GM18507 (cell line): ENCODE measurements around the gene RECK.
A peak's percentile ranks its signal among the peaks of the same experiment; 100 is the strongest.

Source experiments
- DNase-seq: peaks from one replicate; pipeline ENCODE4 v3.0.0; 2011; ENCODE audit warnings: low read depth; ENCODE audit not compliant: insufficient read length; ENCODE audit errors: extremely low spot score
- FAIRE-seq: peaks from 2 replicates; lab custom pipeline; 2011; peaks lifted over from hg19 to GRCh38; lab: Jason Lieb, UNC

RECK gene

DNA sequence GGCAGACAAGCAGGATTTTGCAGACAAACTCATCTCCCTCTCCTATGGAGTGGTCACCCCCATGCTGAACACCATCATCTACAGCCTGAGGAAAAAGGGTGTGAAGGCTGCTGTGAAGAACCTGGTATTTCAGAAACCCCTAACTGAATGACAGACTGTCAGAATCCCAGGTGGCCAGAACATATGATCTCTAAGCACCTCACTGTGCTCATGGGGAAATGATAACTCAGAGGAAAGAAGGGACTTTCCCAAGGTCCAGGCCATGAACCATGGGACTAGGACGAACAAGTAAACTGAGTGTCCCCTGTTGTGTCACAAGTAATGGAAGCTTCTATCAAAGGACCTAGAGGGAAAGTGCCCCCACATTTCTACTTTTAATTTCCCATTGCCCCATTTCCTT, 14.7 kb upstream of the RECK start:
- FAIRE-seq (no peak), DNase-seq (no peak)

DNA sequence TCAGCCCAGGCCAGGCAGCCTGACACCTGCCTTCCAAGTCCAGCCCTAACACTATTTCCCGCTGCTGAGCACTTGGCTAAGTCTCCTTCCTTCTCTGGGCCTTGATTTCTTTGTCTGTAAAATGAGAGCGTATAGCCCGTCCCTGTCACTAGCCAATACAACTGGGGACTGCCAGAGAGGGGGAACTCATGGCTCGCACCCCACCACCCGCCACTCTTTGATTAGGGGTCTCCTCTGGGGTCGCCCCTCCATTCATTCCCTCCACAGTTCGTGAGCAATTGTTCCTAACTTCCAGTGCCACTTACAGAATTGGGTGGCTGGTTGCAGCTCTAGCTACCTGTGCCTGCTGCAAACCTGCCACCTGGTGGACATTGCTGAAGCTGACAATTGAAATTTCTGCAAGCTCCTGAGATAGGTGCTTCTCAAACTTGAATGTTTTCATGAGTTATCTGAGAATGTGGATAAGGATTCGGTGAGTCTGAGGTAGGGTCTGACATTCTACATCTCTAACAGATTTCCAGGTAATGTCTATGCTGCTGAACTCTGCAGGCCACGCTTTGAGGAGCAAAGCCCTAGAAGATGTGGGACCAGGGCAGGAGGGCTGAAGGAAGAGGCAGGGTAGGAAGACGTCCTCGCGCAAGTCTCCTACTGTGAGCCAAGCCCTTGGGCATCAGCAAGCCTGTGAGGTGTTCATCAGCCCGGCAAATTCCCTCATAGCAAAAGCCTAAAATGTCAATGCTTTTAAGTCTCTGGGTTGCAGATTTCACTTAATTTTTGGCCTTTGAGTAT, 13.3 kb upstream of the RECK start:
- FAIRE-seq (peak; percentile 87), DNase-seq (no peak)

DNA sequence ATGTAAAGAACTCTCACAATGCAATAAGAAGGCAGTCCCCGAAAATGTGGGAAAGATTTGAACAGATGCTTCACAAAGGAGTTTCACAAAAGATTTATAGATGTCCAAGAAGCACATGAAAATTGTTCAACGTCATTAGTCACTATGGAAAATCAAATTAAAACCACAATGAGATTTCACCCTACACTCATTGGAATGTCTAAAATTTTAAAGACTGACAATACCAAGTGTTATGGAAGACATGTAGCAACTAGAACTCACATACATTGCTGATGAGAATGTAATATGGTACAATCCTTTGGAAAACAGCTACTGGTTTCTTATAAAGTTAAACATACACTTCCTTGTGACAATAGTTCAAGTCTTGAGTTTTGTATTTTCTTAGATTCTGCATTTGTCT, 11.0 kb upstream of the RECK start:
- DNase-seq: no peak
- no peak for FAIRE-seq

DNA sequence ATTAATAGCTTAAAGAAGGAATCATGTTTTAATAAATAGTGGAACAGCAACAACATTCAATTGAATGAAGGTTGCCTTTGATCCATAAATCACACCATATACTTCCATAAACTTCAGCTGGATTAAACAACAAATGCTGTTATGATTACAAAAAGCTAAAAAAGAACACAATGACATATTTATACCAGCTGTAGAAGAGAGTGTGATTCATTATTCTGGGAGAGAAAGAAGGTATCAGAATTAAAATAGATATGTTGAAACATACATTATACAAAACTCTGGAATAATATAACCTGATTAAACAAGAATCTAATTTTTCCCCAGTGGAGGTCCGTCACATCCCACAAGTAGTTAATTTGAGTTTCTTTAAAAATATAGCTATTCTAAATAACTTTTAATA, 7.5 kb upstream of the RECK start:
- FAIRE-seq: no peak
- DNase-seq: no peak

DNA sequence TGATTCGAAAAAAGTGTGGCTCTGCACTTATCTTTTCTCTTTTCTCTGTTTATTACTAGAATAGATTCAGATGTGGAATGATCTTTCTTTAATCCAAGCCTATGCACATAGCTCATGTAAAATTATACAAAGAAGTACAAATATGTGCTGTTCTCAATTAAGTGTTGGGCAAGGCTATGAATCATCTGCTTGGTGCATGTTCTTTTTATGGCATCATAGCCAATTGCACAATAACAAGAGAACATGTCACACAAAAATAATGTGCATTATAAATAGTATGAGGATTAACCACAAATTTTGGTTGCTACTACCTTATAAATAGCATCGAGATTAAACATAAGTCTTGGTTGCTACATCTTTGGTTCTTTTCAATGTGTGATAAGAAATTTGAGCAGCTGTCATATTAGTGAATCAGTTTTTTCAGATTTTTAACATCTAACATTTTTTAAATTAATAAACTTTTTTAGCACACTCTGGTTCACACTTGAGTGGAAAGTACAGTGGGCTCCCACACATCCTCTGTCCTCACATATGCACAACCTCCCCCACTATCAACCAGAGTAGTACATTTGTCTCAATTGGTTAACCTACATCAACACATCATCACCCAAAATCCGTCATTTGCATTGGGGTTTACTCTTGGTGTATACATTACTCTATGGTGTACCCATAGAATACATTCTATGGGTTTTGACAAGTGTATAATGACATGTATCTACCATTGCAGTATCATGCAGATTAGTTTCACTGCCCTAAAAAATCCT, 6.8 kb upstream of the RECK start:
- DNase-seq (no peak), FAIRE-seq (no peak)

DNA sequence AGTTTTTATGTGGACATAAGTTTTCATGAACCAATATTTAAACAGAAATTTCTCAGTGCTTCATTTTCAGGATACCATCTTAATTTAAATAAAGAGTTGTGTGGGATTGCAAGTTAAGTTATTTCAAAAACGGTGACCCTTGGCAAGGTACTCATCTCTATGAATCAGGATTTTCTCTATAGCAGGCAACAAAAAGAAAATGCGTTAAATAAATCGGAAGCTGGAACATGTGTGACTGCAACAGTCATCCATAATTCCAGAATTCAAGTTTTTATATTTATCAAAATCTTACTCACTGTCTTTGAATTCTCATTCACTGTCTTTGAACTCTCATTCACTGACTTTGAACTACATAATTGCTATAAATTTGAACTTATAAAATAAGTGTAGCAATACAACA, 5.8 kb upstream of the RECK start:
- no peak for DNase-seq
- FAIRE-seq: no peak

DNA sequence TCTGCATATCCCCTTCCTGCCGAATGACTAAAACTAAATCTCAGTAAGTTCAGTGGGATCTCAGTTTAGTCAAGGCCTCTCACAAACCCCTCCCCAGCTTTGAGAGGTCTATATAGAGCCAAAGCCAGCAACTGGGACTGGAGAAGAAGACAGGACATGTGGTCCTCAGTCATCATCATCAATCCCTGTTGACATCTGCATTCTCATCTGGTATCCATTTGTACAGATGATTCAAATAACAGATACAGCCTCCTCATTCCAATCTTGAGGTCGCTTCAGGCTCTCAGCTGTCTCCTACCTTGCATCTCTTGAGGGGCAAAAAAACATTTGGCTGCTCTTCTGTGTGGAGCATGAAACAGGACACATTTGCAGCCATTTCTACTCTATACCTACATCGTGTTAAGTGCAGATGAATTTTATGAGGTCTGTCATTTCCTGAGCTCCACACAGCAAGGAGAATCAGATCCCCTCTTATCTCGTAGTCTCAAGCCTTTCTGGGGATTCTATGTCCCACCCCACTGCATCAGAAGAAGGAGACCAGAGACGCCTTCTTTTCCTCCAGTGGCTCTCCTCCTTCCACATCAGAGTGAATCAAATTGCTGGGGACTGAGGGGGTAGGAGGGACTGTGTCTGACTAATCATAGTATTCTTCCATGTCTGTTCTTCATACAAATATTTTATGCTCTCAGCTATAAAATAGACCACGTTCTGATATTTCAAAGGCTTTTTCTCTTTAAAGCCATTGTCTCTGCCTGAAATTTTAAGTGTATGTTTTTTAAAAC, 4.7 kb upstream of the RECK start:
- no peak for DNase-seq

DNA sequence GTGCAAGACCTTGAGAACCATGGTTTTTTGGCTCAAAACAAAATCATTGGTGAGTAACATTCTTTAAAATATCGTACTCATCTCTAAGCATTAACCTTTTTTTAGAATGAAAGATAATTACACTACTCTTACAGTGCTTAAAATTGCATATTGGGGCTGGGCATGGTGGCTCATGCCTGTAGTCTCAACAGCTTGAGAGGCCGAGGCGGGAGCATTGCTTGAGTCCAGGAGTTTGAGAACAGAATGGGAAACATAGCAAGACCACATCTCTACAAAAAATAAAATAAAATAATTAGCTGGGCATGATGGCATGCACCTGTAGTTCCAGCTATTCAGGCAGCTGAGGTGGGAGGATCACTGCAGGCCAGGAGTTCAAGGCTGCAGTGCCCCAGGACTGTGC, 2.9 kb upstream of the RECK start:
- FAIRE-seq (no peak), DNase-seq (no peak)

More for the DNA sequence above, 4.7 kb upstream of the RECK start:
- no peak for FAIRE-seq

DNA sequence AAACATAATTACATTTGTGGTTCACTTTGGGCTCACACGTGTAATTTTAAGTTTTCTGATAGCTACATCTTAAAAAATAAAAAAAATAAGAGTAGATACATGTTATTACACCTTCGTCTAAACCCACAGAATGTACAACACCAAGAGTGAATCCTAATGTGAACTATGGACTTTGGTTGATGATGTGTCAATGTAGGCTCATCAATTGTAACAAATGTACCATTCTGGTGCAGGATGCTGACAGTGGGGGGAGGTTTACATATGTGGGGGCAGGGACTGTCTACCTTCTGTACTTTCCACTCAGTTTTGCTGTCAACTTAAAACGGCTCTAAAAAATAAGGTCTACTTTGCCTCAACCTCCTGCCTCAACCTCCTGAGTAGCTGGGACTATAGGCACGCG, 2.5 kb upstream of the RECK start:
- DNase-seq (no peak), FAIRE-seq (no peak)

DNA sequence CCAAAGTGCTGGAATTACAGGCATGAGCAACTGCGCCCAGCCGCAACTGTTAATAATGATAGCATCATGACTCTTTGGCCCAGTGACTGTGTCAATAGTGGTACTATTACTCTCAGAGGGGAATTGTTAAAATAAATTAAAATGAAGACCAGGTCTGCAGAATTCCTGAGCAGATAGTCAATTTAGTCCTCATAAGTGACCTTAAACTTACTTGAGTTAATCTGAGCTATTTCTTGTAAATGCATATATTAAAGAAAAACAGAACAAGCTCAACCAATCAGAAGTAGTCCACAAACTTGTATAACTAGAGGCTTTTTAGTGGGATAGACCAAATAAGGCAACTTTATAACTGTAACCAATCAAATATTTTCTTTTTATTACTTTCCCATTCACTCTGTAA, 1.7 kb upstream of the RECK start:
- FAIRE-seq (no peak), DNase-seq (no peak)

DNA sequence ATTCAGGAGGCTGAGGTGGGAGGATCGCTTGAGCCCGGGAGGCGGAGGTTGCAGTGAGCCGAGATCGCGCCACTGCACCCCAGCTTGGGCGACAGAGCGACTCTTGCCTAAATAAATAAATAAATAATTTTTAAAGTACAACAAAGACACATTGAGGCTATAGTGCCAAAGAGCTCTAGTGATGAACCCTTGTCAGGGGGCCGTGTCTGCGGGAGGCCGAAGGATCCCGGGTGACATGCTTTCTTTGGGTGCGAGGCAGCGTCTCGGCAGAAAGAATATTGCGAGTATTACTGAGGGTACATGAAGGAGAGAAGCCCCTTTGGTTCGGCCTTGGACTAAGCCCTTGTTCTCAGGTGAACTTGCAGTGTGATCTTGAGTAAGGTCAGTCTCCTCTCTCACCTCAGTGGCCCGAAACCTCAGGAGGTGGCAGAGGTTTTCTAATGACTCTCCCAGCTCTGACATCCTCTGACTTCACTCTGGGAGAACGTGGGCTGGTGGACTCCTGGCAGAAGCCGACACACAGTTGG, 397 bp upstream of the RECK start:
- no peak for FAIRE-seq
- no peak for DNase-seq

DNA sequence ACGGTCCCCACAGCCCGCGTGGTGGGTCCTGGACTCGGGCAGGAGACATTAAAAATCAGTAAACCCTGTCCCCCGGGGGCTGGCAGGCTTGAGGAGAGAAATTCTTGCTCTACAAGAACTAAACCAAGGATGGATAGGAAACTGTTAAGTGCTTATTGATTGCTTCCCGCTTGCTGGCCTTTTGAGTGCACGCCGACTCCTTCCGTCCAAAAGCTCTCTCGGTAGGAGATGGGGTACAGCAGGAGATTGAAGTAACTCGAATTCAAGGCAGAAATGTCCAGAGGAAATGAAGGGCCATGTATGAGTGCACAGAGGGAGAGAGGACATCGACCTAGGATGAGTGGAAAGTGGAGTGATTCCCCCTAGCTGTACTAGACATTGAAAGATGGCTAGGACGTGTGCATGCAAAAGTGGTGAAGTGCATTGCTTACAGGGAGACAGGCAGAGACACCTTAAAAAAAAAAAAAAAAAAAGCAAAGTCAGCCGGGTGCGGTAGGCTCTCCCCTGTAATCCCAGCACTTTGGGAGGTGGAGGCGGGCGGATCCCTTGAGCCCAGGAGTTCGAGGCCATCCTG, 923 bp downstream of the RECK start:
- FAIRE-seq: peak; percentile 31
- DNase-seq: no peak

DNA sequence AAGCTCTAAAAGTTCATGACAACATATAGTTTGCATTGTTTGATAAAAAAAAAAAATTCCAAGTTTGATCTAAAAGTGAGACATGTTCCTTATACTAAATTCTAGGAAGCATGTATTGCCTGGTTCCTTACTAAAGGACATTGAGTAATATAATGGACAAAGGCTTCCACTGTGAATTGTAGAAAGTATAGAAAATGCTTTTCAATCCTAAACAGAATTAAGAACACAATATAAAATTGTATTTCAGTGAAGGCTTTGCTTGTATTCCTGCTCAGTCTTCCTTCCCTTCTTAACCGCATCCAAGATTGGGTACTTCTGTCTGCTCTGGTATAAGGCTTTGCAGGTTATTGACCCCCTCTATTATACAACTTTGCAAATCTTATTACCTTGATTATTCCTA, 2.4 kb downstream of the RECK start:
- FAIRE-seq (no peak), DNase-seq (no peak)

DNA sequence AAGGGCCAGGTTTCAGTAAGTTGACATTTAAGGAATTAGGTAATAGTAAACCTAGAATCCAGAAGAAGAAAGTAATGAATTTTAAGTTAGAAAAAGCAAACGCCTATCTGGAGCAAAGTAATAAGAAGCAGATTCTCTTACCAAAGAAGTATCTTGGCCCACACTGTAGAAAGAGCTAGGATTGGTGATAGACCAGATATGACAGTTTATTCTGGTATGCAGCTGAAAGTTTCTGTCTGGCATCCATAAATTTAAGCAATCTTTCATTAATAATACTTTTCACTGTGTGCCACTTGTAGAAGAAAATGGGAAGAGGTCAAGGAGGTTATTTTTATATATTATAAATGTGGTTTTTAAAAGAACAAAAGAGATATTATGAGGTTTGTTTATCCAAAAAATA, 3.0 kb downstream of the RECK start:
- DNase-seq (no peak), FAIRE-seq (no peak)

DNA sequence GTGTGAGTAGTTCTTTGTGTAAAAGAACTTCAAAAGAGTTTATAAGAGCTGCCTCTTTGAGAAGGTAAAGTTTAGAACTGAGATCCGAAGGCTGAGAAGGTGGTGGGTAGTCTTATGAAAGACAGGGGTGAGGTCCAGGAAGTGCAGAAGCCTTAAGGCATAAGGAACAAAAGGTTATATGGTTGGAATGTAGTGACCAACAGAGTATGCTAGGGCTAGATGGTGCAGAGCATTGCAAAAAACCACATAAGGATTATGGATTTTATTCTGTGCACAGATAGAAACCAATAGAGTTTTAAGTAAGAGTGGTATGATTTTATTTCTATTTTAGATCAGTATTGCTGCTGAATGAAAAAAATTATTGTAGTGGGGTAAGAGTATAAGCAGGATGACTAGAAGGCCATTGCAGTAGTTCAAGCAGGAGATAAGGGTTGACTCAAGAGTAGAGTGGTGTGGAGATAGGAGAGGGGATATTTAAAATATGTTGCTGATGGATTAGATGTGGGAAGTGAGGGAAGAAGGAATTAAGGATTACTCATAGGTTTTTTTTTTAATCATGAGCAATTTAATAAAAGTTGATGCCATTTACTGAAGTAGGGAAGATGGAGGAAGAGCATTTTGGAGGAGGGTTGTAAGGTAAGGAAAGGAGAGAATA, 3.7 kb downstream of the RECK start:
- DNase-seq: no peak
- no peak for FAIRE-seq

DNA sequence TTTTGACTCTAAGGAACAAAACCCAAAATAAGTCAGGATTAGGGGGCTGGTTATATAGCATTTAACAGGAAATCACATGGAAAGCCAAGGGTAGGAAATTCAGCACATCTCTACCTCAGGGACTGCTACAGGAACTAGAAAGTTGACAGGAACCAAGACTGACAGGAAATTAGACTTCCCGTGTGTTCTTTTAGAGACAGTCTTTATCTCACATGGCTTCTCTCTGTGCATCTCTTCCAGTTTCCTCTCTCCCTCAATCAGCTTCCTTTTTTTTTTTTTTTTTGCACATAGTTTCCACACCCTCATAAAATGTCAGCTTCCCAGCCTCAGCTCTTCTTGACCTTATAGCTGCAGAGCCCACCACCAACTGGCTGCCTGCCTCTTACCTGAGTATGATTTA, 4.8 kb downstream of the RECK start:
- DNase-seq (no peak), FAIRE-seq (no peak)

DNA sequence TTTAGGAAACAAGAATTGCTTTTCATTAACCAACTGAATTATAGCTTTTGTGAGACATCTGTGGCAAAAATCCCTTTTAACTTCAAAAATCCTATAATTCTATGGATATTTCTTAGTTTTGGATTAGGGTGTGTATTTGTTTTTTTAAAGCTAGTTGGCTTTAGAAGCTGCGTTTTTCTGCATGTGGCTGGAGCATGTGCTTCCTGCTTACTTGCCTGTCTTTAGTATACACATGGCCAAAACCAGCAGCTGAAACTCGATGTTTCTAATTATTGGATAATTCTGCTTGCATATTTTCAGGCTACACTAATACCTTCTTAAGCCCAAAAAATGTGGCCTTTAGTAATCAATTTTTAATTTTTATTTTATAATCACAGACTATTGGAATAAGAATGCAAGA, 8.9 kb downstream of the RECK start:
- no peak for FAIRE-seq
- no peak for DNase-seq

DNA sequence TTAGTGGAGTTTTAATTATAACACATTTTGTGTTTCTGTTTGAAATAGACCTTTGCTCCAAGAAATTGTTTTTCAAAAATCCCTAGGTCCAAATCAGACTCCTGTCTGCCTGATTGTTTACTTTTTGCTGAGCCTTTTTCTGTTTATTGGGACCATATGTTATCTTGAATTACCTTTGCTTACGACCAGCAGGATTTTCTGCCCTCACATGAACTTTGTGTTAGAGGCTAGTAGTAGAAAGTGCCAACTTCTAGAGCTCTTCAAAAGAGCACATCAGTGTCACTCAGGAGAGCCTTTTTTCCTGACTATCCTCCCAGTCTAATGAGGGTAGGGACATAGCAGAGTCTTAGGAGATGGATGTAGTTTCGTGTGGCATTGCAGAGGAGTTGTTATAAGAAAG, 10.2 kb downstream of the RECK start:
- DNase-seq: no peak
- FAIRE-seq: no peak

DNA sequence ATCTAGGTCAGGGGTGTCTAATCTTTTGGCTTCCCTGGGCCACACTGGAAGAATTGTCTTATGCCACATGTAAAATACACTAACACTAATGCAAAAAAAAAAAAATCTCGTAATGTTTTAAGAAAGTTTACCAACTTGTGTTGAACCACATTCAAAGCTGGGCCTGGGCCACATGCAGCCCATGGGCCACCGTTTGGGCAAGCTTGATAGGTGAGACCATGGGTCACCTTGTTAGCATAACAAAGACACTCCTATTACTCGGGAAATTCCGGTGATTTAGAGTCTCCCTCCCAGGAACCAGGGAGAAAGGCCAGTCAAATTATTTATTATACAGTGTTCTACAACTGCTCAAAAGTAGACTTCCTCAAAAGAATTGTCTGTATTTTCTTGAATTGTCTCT, 12.7 kb downstream of the RECK start:
- DNase-seq (no peak), FAIRE-seq (no peak)
